Measurements from ENCODE around the gene HS3ST2.

Gene HS3ST2

GRCh38 chr16:22781480-22781879, 32.5 kb upstream of the HS3ST2 start:
- no peaks in the 10 kb centered on the region for H4K20me1 ChIP-seq (ENCODE audit: low read depth, low read length)

DNA sequence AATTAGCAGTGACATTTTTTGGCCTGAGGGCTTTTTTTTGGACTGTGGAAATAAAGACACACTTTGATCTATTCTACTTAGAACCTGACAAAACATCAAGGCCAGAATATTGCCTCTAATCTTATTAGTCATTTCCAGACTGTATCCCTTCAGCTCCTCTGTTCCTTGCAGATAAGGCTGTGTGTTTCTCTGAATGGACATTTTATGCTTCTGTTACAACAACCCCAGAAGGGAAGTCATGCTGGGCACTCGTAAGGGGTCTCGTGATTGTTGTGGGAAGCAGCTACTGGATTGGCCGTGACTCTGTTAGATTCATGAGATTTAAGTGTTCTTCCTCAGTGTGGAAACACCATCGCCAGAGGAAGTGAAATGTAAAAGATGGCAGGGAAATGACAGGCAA, 31.6 kb upstream of the HS3ST2 start:
- Histone ChIP-seq H2AFZ (ENCODE audit: low read depth, low read length, severe bottlenecking) (no peak overlapping the region), H3K27ac (ENCODE audit: low read depth, low read length) (no peak overlapping the region), H3K4me2 (ENCODE audit: low read depth, low read length, poor library complexity, severe bottlenecking) (no peak overlapping the region), H3K27me3 (ENCODE audit: low read length) (peaks cover 3% of the 10 kb centered on the region; the same call in 1 of the 2 replicates), H3K9me2 (replicated peaks; ENCODE audit: insufficient read depth, low read length) (no peaks in the 10 kb centered on the region), H3K4me3 (ENCODE audit: insufficient read depth, low read length, poor library complexity, severe bottlenecking) (no peak overlapping the region), H3F3A (ENCODE audit: insufficient read depth) (no peaks in the 10 kb centered on the region), H3K79me2 (ENCODE audit: insufficient read depth, low read length) (no peaks in the 10 kb centered on the region), H3K9me3 (ENCODE audit: insufficient read depth, low read length) (no peaks in the 10 kb centered on the region), H4K20me1 (ENCODE audit: low read depth, low read length) (no peaks in the 10 kb centered on the region), H3K9ac (ENCODE audit: low read length) (no peak overlapping the region), H3K36me3 (ENCODE audit: low read length) (no peaks in the 10 kb centered on the region)
- TF ChIP-seq, protein P1, sequence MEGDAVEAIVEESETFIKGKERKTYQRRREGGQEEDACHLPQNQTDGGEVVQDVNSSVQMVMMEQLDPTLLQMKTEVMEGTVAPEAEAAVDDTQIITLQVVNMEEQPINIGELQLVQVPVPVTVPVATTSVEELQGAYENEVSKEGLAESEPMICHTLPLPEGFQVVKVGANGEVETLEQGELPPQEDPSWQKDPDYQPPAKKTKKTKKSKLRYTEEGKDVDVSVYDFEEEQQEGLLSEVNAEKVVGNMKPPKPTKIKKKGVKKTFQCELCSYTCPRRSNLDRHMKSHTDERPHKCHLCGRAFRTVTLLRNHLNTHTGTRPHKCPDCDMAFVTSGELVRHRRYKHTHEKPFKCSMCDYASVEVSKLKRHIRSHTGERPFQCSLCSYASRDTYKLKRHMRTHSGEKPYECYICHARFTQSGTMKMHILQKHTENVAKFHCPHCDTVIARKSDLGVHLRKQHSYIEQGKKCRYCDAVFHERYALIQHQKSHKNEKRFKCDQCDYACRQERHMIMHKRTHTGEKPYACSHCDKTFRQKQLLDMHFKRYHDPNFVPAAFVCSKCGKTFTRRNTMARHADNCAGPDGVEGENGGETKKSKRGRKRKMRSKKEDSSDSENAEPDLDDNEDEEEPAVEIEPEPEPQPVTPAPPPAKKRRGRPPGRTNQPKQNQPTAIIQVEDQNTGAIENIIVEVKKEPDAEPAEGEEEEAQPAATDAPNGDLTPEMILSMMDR (IDR thresholded peaks at IDR 0.05; ENCODE audit: insufficient read depth, low read length, poor library complexity, severe bottlenecking) = no peak
- TF ChIP-seq EZH2phosphoT487 (conservative IDR thresholded peaks at IDR 0.05; ENCODE audit: low read length) = no peak

More at GRCh38 chr16:22781480-22781879, 32.5 kb upstream of the HS3ST2 start:
- Histone ChIP-seq H3K79me2 (ENCODE audit: insufficient read depth, low read length) (no peaks in the 10 kb centered on the region), H3K4me3 (ENCODE audit: insufficient read depth, low read length, poor library complexity, severe bottlenecking) (no peak overlapping the region), H3K27me3 (ENCODE audit: low read length) (peaks cover 3% of the 10 kb centered on the region; the same call in 1 of the 2 replicates), H3K9me3 (ENCODE audit: insufficient read depth, low read length) (no peaks in the 10 kb centered on the region), H3F3A (ENCODE audit: insufficient read depth) (no peaks in the 10 kb centered on the region), H3K4me2 (ENCODE audit: low read depth, low read length, poor library complexity, severe bottlenecking) (no peak overlapping the region), H3K9me2 (replicated peaks; ENCODE audit: insufficient read depth, low read length) (no peaks in the 10 kb centered on the region), H2AFZ (ENCODE audit: low read depth, low read length, severe bottlenecking) (no peak overlapping the region), H3K36me3 (ENCODE audit: low read length) (no peaks in the 10 kb centered on the region), H3K27ac (ENCODE audit: low read depth, low read length) (no peak overlapping the region), H3K9ac (ENCODE audit: low read length) (no peak overlapping the region)
- TF ChIP-seq, protein P1 (IDR thresholded peaks at IDR 0.05; ENCODE audit: insufficient read depth, low read length, poor library complexity, severe bottlenecking) = no peak
- no peak for TF ChIP-seq EZH2phosphoT487 (conservative IDR thresholded peaks at IDR 0.05; ENCODE audit: low read length)

DNA sequence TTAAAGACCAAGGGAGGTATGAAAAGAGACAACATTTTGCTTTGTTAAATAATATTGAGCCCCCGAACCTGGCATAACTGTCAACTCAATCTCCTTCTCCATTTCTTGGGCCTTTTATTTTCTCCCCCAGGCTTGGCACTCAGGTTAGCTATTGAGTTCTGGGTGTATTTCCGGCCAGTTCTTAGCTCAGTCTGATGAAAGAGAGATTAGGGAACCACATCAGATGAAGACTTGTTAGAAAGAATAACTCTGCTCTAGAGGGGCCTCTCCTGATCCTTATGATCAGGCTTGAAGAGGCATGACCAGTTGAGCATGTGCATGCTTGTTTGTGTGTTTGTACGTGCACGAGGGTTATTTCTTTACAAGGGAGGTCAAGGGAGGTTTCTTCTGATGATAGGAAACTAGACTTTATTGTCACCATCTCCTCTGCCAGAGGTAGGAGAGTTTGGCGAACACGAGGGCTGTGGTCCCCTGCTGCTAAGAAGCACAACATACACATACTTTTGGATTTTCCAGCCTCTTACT, 29.2 kb upstream of the HS3ST2 start:
- H3K4me3 ChIP-seq (ENCODE audit: insufficient read depth, low read length, poor library complexity, severe bottlenecking) = no peak overlapping the region
- H3F3A ChIP-seq (ENCODE audit: insufficient read depth) = no peaks in the 10 kb centered on the region
- no peaks in the 10 kb centered on the region for H3K79me2 ChIP-seq (ENCODE audit: insufficient read depth, low read length)
- no peaks in the 10 kb centered on the region for H3K36me3 ChIP-seq (ENCODE audit: low read length)
- H3K9me3 ChIP-seq (ENCODE audit: insufficient read depth, low read length) = no peaks in the 10 kb centered on the region
- H4K20me1 ChIP-seq (ENCODE audit: low read depth, low read length) = no peaks in the 10 kb centered on the region
- H3K27ac ChIP-seq (ENCODE audit: low read depth, low read length) = no peak overlapping the region
- TF ChIP-seq, protein P1 (IDR thresholded peaks at IDR 0.05; ENCODE audit: insufficient read depth, low read length, poor library complexity, severe bottlenecking) = no peak
- TF ChIP-seq EZH2phosphoT487 (conservative IDR thresholded peaks at IDR 0.05; ENCODE audit: low read length) = no peak
- H3K4me2 ChIP-seq (ENCODE audit: low read depth, low read length, poor library complexity, severe bottlenecking) = no peak overlapping the region
- no peak overlapping the region for H2AFZ ChIP-seq (ENCODE audit: low read depth, low read length, severe bottlenecking)
- H3K9ac ChIP-seq (ENCODE audit: low read length) = no peak overlapping the region
- no peaks in the 10 kb centered on the region for H3K9me2 ChIP-seq (replicated peaks; ENCODE audit: insufficient read depth, low read length)
- peaks cover 3% of the 10 kb centered on the region; the same call in 1 of the 2 replicates for H3K27me3 ChIP-seq (ENCODE audit: low read length)
